ENCODE data around the gene KCNK7. TPM values are rescaled to one million over a fixed set of nuclear protein-coding genes. Genes with fewer than 3 reads are reported as not detected.
A peak's percentile ranks its signal among the peaks of the same experiment; 100 is the strongest.
"Not testable (repeated sequence)": the region's sequence is repeated elsewhere in the genome, so short reads cannot be mapped to it uniquely, and the experiment has no call there.

KCNK7 gene
- total RNA-seq, 1 donor from 2014 or later: 1.1 TPM

DNA sequence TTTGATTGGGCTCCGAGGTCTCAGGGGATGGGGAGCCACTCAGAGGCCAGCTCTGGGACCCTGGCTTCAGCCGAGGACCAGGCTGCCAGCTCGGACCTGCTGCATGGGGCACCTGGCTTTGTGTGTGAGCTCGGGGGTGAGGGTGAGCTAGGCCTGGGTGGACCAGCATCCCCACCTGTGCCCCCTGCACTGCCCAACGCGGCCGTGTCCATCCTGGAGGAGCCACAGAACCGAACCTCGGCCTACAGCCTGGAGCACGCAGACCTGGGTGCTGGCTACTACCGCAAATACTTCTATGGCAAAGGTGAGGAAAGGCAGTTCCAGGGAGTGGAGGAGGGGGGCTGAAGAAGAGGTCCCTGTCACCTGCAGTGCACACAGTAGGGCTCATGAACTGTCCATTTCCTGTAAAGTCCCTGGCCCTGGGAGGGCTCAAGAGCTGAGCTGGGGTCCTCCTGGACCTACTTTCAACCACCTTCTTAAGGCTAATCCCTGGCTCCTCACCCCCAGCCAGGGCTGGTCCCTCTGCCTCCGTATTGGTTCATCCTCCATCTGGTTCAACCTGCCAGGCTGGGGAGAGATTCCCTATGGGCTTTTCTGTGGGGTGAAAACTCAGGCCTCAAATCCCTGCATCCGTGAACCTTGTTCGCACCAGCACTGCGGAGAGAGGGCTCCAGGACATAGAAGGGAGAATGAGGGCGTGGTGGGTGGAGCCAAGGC is 45.9 kb upstream of the KCNK7 start:
- ChIA-PET POLR2A (interaction anchor here (1.7 to 16.1 kb wide), 9 partner anchors 9 to 218 kb away, joined by 12 to 617 read pairs (median 39); partner anchors contain the start of genes CFL1, FAM89B, KAT5 and MALAT1), CTCF (no interaction called here)
- intact Hi-C loops (cut with micrococcal nuclease): no loop called here
- no peaks in the 10 kb centered on the region for H3K27me3 Mint-ChIP-seq
- DNase-seq (no peak), ATAC-seq (ENCODE audit: low read depth) (no peak)
- no peaks in the 10 kb centered on the region for H3K9me3 Mint-ChIP-seq
- peak overlapping the region; percentile 94 for H3K4me3 Mint-ChIP-seq
- peaks cover 65% of the 10 kb centered on the region for H3K4me1 Mint-ChIP-seq
- TF ChIP-seq, protein P1, sequence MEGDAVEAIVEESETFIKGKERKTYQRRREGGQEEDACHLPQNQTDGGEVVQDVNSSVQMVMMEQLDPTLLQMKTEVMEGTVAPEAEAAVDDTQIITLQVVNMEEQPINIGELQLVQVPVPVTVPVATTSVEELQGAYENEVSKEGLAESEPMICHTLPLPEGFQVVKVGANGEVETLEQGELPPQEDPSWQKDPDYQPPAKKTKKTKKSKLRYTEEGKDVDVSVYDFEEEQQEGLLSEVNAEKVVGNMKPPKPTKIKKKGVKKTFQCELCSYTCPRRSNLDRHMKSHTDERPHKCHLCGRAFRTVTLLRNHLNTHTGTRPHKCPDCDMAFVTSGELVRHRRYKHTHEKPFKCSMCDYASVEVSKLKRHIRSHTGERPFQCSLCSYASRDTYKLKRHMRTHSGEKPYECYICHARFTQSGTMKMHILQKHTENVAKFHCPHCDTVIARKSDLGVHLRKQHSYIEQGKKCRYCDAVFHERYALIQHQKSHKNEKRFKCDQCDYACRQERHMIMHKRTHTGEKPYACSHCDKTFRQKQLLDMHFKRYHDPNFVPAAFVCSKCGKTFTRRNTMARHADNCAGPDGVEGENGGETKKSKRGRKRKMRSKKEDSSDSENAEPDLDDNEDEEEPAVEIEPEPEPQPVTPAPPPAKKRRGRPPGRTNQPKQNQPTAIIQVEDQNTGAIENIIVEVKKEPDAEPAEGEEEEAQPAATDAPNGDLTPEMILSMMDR (IDR thresholded peaks at IDR 0.05): no peak
- peaks cover 60% of the 10 kb centered on the region for H3K36me3 Mint-ChIP-seq (ENCODE audit: low read depth)
- H3K27ac Mint-ChIP-seq: peak overlapping the region; percentile 85

DNA sequence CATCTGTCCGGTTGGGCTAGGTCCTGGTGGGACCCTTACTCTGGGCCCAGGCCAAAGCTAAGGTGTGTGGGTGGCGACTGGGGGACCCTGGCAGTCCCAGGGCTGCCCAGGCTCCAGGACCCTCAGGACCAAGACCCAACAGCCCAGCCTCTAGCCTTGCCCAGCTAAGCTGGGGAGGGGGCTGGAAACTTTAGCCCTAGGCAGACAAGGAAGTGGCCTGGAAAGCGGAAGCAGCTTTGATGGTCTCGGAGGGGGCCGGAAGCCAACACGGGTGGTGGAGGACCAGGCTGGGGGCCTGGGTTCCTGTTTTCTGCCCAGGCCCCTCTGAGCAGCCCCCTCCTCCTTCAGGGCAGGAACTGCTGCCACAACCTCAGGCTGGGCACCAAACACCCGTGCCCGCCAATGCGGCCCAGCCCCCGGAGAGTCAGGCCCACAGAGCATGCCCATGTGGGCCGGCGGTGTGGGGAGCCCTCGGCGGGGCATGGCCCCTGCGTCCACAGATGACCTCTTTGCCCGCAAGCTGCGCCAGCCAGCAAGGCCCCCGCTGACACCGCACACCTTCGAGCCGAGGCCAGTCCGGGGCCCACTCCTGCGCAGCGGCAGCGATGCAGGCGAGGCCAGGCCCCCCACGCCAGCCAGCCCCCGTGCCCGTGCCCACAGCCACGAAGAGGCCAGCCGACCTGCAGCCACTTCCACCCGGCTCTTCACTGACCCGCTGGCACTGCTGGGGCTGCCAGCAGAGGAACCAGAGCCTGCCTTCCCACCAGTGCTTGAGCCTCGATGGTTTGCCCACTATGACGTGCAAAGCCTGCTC is 45.1 kb upstream of the KCNK7 start:
- H3K4me3 Mint-ChIP-seq: peak overlapping the region; percentile 94
- peaks cover 58% of the 10 kb centered on the region for H3K36me3 Mint-ChIP-seq (ENCODE audit: low read depth)
- H3K27ac Mint-ChIP-seq: peak overlapping the region; percentile 96
- peak; percentile 12 for ATAC-seq (ENCODE audit: low read depth)
- DNase-seq: peak; percentile 54
- no peaks in the 10 kb centered on the region for H3K9me3 Mint-ChIP-seq
- POLR2A ChIA-PET: interaction anchor here (0.6 to 16.1 kb wide), 24 partner anchors 8 to 1761 kb away, joined by 3 to 617 read pairs (median 9); partner anchors contain the start of genes CCDC85B, CFL1, EHBP1L1 and FAM89B
- H3K27me3 Mint-ChIP-seq: no peaks in the 10 kb centered on the region
- TF ChIP-seq, protein P1 (IDR thresholded peaks at IDR 0.05): no peak
- CTCF ChIA-PET: interaction anchor here (1.1 to 3.7 kb wide), 2 partner anchors 11 to 15 kb away, joined by 5 to 29 read pairs; no protein-coding TSS in a partner anchor
- intact Hi-C loops (cut with micrococcal nuclease): loop anchor here (1.0 kb wide), 2 partner anchors 12 to 25 kb away; partner anchors contain the start of gene PCNX3
- H3K4me1 Mint-ChIP-seq: peaks cover 65% of the 10 kb centered on the region

DNA sequence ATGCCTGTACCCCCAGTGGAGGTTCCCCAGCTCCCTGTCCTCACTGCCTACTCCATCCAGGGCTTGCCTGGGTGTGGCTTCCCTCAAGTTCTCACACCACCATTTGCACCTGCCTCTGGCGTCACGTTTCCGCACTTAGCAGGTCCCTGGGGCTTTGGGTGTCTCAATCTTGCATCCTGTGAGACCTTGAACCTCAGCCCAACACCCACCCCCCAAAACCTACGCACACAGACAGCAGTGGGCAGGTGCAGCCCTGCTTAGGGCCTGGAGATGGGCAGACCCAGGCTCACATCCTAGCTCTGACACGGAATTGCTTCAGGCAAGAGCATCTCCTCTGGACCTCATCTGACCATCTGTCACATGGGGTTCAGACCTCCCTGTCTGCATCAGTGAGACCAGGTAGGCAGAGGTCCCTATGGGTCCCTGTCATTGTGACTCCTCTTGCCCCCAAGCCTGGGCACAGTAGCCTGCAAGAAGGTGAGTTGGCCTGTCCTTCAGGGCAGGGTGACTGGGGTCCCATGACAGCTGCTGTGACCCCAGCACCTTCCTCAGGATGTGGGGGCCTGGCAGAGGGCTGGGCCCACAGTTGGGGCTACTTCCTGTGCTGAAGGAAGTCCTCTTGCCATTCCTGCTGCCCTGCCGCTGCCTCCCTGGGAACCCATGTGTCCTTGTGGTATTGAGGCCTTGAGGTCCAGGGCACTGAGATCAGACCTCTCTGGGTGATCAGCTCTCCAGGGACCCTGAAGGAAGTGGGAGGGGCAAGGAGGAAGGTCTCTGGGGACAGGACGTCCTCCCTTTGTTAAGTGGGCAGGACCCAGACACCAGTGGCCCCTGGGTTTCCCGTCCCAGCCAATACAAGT is 44.3 kb upstream of the KCNK7 start:
- TF ChIP-seq, protein P1 (IDR thresholded peaks at IDR 0.05): no peak
- H3K27ac Mint-ChIP-seq: peak overlapping the region; percentile 96
- intact Hi-C loops (cut with micrococcal nuclease): loop anchor here (1.0 kb wide), 4 partner anchors 12 to 66 kb away; partner anchors contain the start of gene PCNX3
- POLR2A ChIA-PET: interaction anchor here (0.5 to 16.1 kb wide), 38 partner anchors 8 to 1838 kb away, joined by 3 to 617 read pairs (median 8); partner anchors contain the start of genes CCDC85B, CFL1, EHBP1L1 and FAM89B
- CTCF ChIA-PET: interaction anchor here (0.9 to 3.7 kb wide), 7 partner anchors 12 to 71 kb away, joined by 3 to 29 read pairs (median 4); partner anchors contain the start of genes PCNX3 and RELA
- H3K4me1 Mint-ChIP-seq: peaks cover 65% of the 10 kb centered on the region
- peak overlapping the region; percentile 94 for H3K4me3 Mint-ChIP-seq
- H3K27me3 Mint-ChIP-seq: no peaks in the 10 kb centered on the region
- H3K9me3 Mint-ChIP-seq: no peaks in the 10 kb centered on the region
- H3K36me3 Mint-ChIP-seq (ENCODE audit: low read depth): peaks cover 55% of the 10 kb centered on the region
- peak; percentile 71 for ATAC-seq (ENCODE audit: low read depth)
- DNase-seq: peak; percentile 76

DNA sequence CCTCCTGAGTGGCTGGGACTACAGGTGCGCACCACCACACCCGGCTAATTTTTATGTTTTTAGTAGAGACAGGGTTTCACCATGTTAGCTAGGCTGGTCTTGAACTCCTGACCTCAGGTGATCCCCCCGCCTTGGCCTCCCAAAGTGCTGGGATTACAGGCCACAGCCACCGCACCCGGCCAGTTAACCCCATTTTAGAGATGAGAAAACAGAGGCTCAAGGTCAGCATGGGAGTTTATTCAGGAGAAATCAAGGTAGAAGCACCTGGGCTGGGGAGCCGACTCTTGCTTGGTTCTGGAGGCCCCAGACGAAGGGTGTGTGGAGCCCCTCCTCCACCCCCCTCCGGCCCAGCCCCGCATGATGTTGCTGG is 43.6 kb upstream of the KCNK7 start:
- H3K27me3 Mint-ChIP-seq; DNase-seq; H3K9me3 Mint-ChIP-seq; ATAC-seq (ENCODE audit: low read depth): not testable (repeated sequence)
- peaks cover 55% of the 10 kb centered on the region for H3K36me3 Mint-ChIP-seq (ENCODE audit: low read depth)
- POLR2A ChIA-PET: interaction anchor here (0.5 to 16.1 kb wide), 32 partner anchors 10 to 1839 kb away, joined by 3 to 617 read pairs (median 8); partner anchors contain the start of genes AP5B1, CCDC85B, CFL1 and EHBP1L1
- H3K27ac Mint-ChIP-seq: peak overlapping the region; percentile 96
- intact Hi-C loops (cut with micrococcal nuclease): loop anchor here (1.0 kb wide), 2 partner anchors 24 to 65 kb away; no protein-coding TSS in a partner anchor
- peaks cover 61% of the 10 kb centered on the region for H3K4me1 Mint-ChIP-seq
- peak overlapping the region; percentile 94 for H3K4me3 Mint-ChIP-seq
- CTCF ChIA-PET: interaction anchor here (0.9 to 3.7 kb wide), 10 partner anchors 13 to 219 kb away, joined by 3 to 29 read pairs (median 4); partner anchors contain the start of genes CFL1, FAM89B, PCNX3 and RELA

Measured in activated B cell treated with CpG ODN at 0.5 μM for 24 hours (primary cell).